Body of pancreas (tissue), 4 donors: ENCODE data around the gene RNF213. TPM values are rescaled to one million over a fixed set of nuclear protein-coding genes. Genes with fewer than 3 reads are reported as not detected.
A peak's percentile ranks its signal among the peaks of the same experiment; 100 is the strongest.
"Not testable (repeated sequence)": the region's sequence is repeated elsewhere in the genome, so short reads cannot be mapped to it uniquely, and the experiment has no call there.

Experiments
- ATAC-seq: fragments of 150-250 bp; one replicate; pipeline ENCODE4 v1.9.1; 2016
- DNase-seq, 4 donors: peaks; one replicate each; pipeline ENCODE4 v3.0.0-alpha.2; 2019
- H3K27ac ChIP-seq, 4 donors: fragments of 200-600 bp; sonication (generic); 1 replicate in 3 of 4; 2 replicates in 1 of 4; pipeline versions ENCODE4 v1.5.1 to v1.6.1; 2016 to 2019; ENCODE audit warnings: mild to moderate bottlenecking in 1 of 4, mixed read lengths in 1 of 4, moderate library complexity in 1 of 4
- H3K27me3 ChIP-seq, 2 donors: fragments of 200-600 bp; sonication (generic); one replicate each; pipeline ENCODE4 v1.6.0; 2016; ENCODE audit warnings: mild to moderate bottlenecking in 1 of 2
- H3K36me3 ChIP-seq, 2 donors: fragments of 200-600 bp; sonication (generic); replicated peaks in 1 of 2; 2 replicates each; pipeline ENCODE4 v1.5.1; 2016; ENCODE audit warnings: low read depth in 2 of 2; ENCODE audit not compliant: insufficient read depth in 1 of 2
- H3K4me1 ChIP-seq: fragments of 200-600 bp; sonication (generic); one replicate; pipeline ENCODE4 v1.6.0; 2016
- H3K4me3 ChIP-seq, 2 donors: fragments of 200-600 bp; sonication (generic); 1 replicate in 1 of 2; 2 replicates in 1 of 2; pipeline ENCODE4 v1.5.1; 2016 to 2019
- H3K9me3 ChIP-seq, 3 donors: fragments of 200-600 bp; sonication (generic); 1 replicate in 2 of 3; 2 replicates in 1 of 3; pipeline ENCODE4 v1.5.1; 2016
- CTCF ChIP-seq, 7 experiments: fragments of 450-650 bp in 4 of 7; fragments of 200-600 bp in 3 of 7; sonication (generic) in 3 of 7; IDR thresholded peaks; one replicate each; pipeline ENCODE4 v1.5.1; 2016 to 2019; ENCODE audit warnings: antibody characterized with exemption in 7 of 7
- POLR2A ChIP-seq, 3 donors: fragments of 450-650 bp; IDR thresholded peaks; one replicate each; pipeline ENCODE4 v1.6.1; 2016; ENCODE audit warnings: antibody characterized with exemption in 3 of 3, mild to moderate bottlenecking in 2 of 3
- WGBS, 2 donors: methylation state at CpG; one replicate each; pipeline ENCODE4 v1.1.5; 2017; 5-methylcytosine and 5-hydroxymethylcytosine counted together
- intact Hi-C: fragments of 100-400 bp; cut with DNase I; formaldehyde crosslinking; loops from one replicate; pipeline ENCODE4 v1.15.1; 2023
- total RNA-seq, 2 donors: library from RNA; depleted of rRNA; stranded (reverse); fragments of >200 nt; gene quantifications; one replicate each; pipeline ENCODE4 v1.1.0, GENCODE V29; 2016

RNF213 gene
- total RNA-seq, 2 donors from 2014 or later, result 60.7 to 69.5 TPM

- Histone ChIP-seq H3K27ac (no peak overlapping the region), H3K36me3 (no peaks in the 10 kb centered on the region), H3K4me3 (no peak overlapping the region), H3K27me3 (no peaks in the 10 kb centered on the region), H3K9me3 (no peaks in the 10 kb centered on the region), H3K4me1 (peaks cover 5% of the 10 kb centered on the region)
- intact Hi-C loops, result no loop called here
- 85 to 92% methylated on average over 6 to 10 of the region's 10 CpGs for WGBS, 2 donors
- no peak for DNase-seq
- no peak for TF ChIP-seq CTCF (IDR thresholded peaks at IDR 0.05)
- TF ChIP-seq POLR2A (IDR thresholded peaks at IDR 0.05), result no peak
- ATAC-seq, result no peak
Observed at GRCh38 chr17:80270104-80270503, 9.5 kb downstream of the RNF213 start.

- Histone ChIP-seq H3K36me3 (no peaks in the 10 kb centered on the region), H3K4me1 (no peaks in the 10 kb centered on the region), H3K4me3 (no peak overlapping the region), H3K9me3 (no peaks in the 10 kb centered on the region), H3K27me3 (no peaks in the 10 kb centered on the region), H3K27ac (no peak overlapping the region)
- DNase-seq, result peak in 2 of 4 donors; percentile 29 to 39
- intact Hi-C loops, result no loop called here
- WGBS, 2 donors, result 91% methylated on average over 4 of the region's 4 CpGs
- ATAC-seq, result no peak
- TF ChIP-seq CTCF (IDR thresholded peaks at IDR 0.05) (no peak), POLR2A (IDR thresholded peaks at IDR 0.05) (no peak)
Observed at GRCh38 chr17:80270836-80271235, 10.2 kb downstream of the RNF213 start.

GRCh38 chr17:80272366-80272765 is 11.7 kb downstream of the RNF213 start:
- no peaks in the 10 kb centered on the region for H3K36me3 ChIP-seq
- intact Hi-C loops, result no loop called here
- WGBS, 2 donors, result 82 to 88% methylated on average over 6 to 10 of the region's 10 CpGs

GRCh38 chr17:80274331-80274730 is 13.7 kb downstream of the RNF213 start:
- Histone ChIP-seq H3K27me3 (no peaks in the 10 kb centered on the region), H3K36me3 (no peaks in the 10 kb centered on the region), H3K27ac (no peak overlapping the region), H3K9me3 (no peaks in the 10 kb centered on the region), H3K4me3 (no peak overlapping the region), H3K4me1 (no peaks in the 10 kb centered on the region)
- ATAC-seq (no peak), DNase-seq (no peak)
- 69 to 96% methylated on average over 5 to 8 of the region's 9 CpGs for WGBS, 2 donors
- intact Hi-C loops, result no loop called here
- no peak for TF ChIP-seq CTCF (IDR thresholded peaks at IDR 0.05)
- no peak for TF ChIP-seq POLR2A (IDR thresholded peaks at IDR 0.05)

More at GRCh38 chr17:80272366-80272765, 11.7 kb downstream of the RNF213 start:
- no peak overlapping the region for H3K4me3 ChIP-seq
- H3K27ac ChIP-seq, result no peak overlapping the region
- H3K27me3 ChIP-seq, result no peaks in the 10 kb centered on the region
- H3K4me1 ChIP-seq, result no peaks in the 10 kb centered on the region
- ATAC-seq, result no peak
- DNase-seq, result no peak
- H3K9me3 ChIP-seq, result no peaks in the 10 kb centered on the region
- TF ChIP-seq POLR2A (IDR thresholded peaks at IDR 0.05), result no peak
- no peak for TF ChIP-seq CTCF (IDR thresholded peaks at IDR 0.05)

GRCh38 chr17:80274871-80275449 is 14.3 kb downstream of the RNF213 start:
- WGBS, 2 donors, result 87 to 97% methylated on average over 4 of the region's 4 CpGs
- TF ChIP-seq POLR2A (IDR thresholded peaks at IDR 0.05), result no peak
- TF ChIP-seq CTCF (IDR thresholded peaks at IDR 0.05), result no peak
- ATAC-seq (no peak), DNase-seq (no peak)
- no peaks in the 10 kb centered on the region for H3K36me3 ChIP-seq
- intact Hi-C loops, result no loop called here
- no peaks in the 10 kb centered on the region for H3K9me3 ChIP-seq
- no peaks in the 10 kb centered on the region for H3K27me3 ChIP-seq
- no peak overlapping the region for H3K4me3 ChIP-seq
- H3K4me1 ChIP-seq, result no peaks in the 10 kb centered on the region
- H3K27ac ChIP-seq, result no peak overlapping the region

- H3K27ac ChIP-seq, H3K4me3 ChIP-seq, H3K27me3 ChIP-seq, intact Hi-C loops, DNase-seq, H3K36me3 ChIP-seq, H3K4me1 ChIP-seq, H3K9me3 ChIP-seq, ATAC-seq: not testable (repeated sequence)
- 95 to 97% methylated on average over 8 of the region's 8 CpGs for WGBS, 2 donors
Observed at GRCh38 chr17:80275857-80276256, 15.2 kb downstream of the RNF213 start.
